ENCODE data around the gene CLEC19A.

GRCh38 chr16:19288872-19289799 lies 3.6 kb downstream of the CLEC19A start:
- no peak for TF ChIP-seq PKNOX1 (IDR thresholded peaks at IDR 0.05)
- TF ChIP-seq FOXA1 (IDR thresholded peaks at IDR 0.05) = no peak
- no peak for TF ChIP-seq CTBP1 (IDR thresholded peaks at IDR 0.05; ENCODE audit: borderline replicate concordance)
- TF ChIP-seq TARDBP (IDR thresholded peaks at IDR 0.05) = no peak
- TF ChIP-seq FOXM1 (IDR thresholded peaks at IDR 0.05; ENCODE audit: borderline replicate concordance) = no peak
- no peak for TF ChIP-seq SUZ12 (IDR thresholded peaks at IDR 0.05)
- no peak for TF ChIP-seq BHLHE40 (IDR thresholded peaks at IDR 0.05; ENCODE audit: borderline replicate concordance)
- no peak for TF ChIP-seq HDGF (IDR thresholded peaks at IDR 0.05; ENCODE audit: borderline replicate concordance)
- TF ChIP-seq NFRKB (IDR thresholded peaks at IDR 0.05) = no peak
- no peak for TF ChIP-seq FOXK2 (IDR thresholded peaks at IDR 0.05)
- TF ChIP-seq LEF1 (IDR thresholded peaks at IDR 0.05; ENCODE audit: borderline replicate concordance) = no peak

Data from HEK293T (cell line).